Hepatocyte (in vitro differentiated cells): ENCODE data around the gene KCNQ4. TPM values are rescaled to one million over a fixed set of nuclear protein-coding genes. Genes with fewer than 3 reads are reported as not detected.

Experiments
- DNase-seq: peaks from one replicate; pipeline ENCODE4 v3.0.0-alpha.2; 2016; ENCODE audit warnings: low spot score
- H2AFZ ChIP-seq: fragments of 200-600 bp; sonication (generic); 2 replicates; pipeline ENCODE4 v1.6.0; 2016; ENCODE audit warnings: antibody characterized with exemption, mild to moderate bottlenecking
- H3K27ac ChIP-seq: fragments of 200-600 bp; sonication (generic); 2 replicates; pipeline ENCODE4 v1.5.1; 2016; ENCODE audit warnings: mild to moderate bottlenecking
- H3K27me3 ChIP-seq: fragments of 200-600 bp; sonication (generic); 2 replicates; pipeline ENCODE4 v1.6.1; 2016
- H3K36me3 ChIP-seq: fragments of 200-600 bp; sonication (generic); replicated peaks from 2 replicates; pipeline ENCODE4 v1.5.1; 2016; ENCODE audit warnings: low read depth; ENCODE audit not compliant: insufficient read depth
- H3K4me1 ChIP-seq: fragments of 200-600 bp; sonication (generic); 2 replicates; pipeline ENCODE4 v1.5.1; 2016; ENCODE audit warnings: mild to moderate bottlenecking, moderate library complexity; ENCODE audit not compliant: insufficient read depth
- H3K4me2 ChIP-seq: fragments of 200-600 bp; sonication (generic); 2 replicates; pipeline ENCODE4 v1.6.0; 2016
- H3K4me3 ChIP-seq: fragments of 200-600 bp; sonication (generic); 2 replicates; pipeline ENCODE4 v1.5.1; 2016; ENCODE audit warnings: mild to moderate bottlenecking
- H3K79me2 ChIP-seq: fragments of 200-600 bp; sonication (generic); 2 replicates; pipeline ENCODE4 v1.6.0; 2017; ENCODE audit warnings: mild to moderate bottlenecking
- H3K9me2 ChIP-seq: fragments of 200-600 bp; sonication (generic); replicated peaks from 2 replicates; pipeline ENCODE4 v1.6.0; 2017; ENCODE audit warnings: mild to moderate bottlenecking; ENCODE audit not compliant: insufficient read depth
- H3K9me3 ChIP-seq: fragments of 200-600 bp; sonication (generic); 2 replicates; pipeline ENCODE4 v1.5.1; 2016; ENCODE audit warnings: low read depth, mild to moderate bottlenecking
- H4K20me1 ChIP-seq: fragments of 200-600 bp; sonication (generic); 2 replicates; pipeline ENCODE4 v1.6.0; 2016; ENCODE audit warnings: mild to moderate bottlenecking; ENCODE audit not compliant: insufficient read depth, poor library complexity, severe bottlenecking
- CTCF ChIP-seq: fragments of 200-600 bp; sonication (generic); IDR thresholded peaks from 2 replicates; pipeline ENCODE4 v1.5.1; 2016; ENCODE audit warnings: antibody characterized with exemption, mild to moderate bottlenecking; ENCODE audit not compliant: poor library complexity
- EZH2 ChIP-seq: fragments of 200-600 bp; sonication (generic); IDR thresholded peaks from 2 replicates; pipeline ENCODE4 v1.6.1; 2016; ENCODE audit warnings: antibody characterized with exemption, mild to moderate bottlenecking, borderline replicate concordance
- EZH2phosphoT487 ChIP-seq: fragments of 200-600 bp; sonication (generic); IDR thresholded peaks from one replicate; pipeline ENCODE4 v1.6.1; 2018; ENCODE audit warnings: antibody characterized with exemption, mild to moderate bottlenecking, low read depth, moderate library complexity; ENCODE audit not compliant: unreplicated experiment, severe bottlenecking
- WGBS: methylation state at CpG from one replicate; pipeline ENCODE4 v1.1.6; 2016; ENCODE audit warnings: low lambda C conversion rate; ENCODE audit errors: missing lambda C conversion rate; 5-methylcytosine and 5-hydroxymethylcytosine counted together
- polyA plus RNA-seq: library from polyadenylated mRNA; unstranded; fragments of >200 nt; fragmentation: Nextera tagmentation; extraction: Ambion mirVana; gene quantifications from 2 replicates; pipeline ENCODE4 v1.2.1, GENCODE V29; 2016
- total RNA-seq: library from RNA; depleted of rRNA; stranded (reverse); fragments of >200 nt; gene quantifications from 2 replicates; pipeline ENCODE4 v1.2.3, GENCODE V29; 2014

Gene KCNQ4
- total and polyA plus RNA-seq, 2 experiments from 2014 or later: not detected

GRCh38 chr1:40753142-40753882, 30.3 kb upstream of the KCNQ4 start:
- Histone ChIP-seq H3K4me3 (no peak overlapping the region), H3K9me2 (no peaks in the 10 kb centered on the region), H3K79me2 (peaks cover 18% of the 10 kb centered on the region), H2AFZ (no peak overlapping the region), H3K9me3 (no peaks in the 10 kb centered on the region), H3K4me2 (no peak overlapping the region), H3K36me3 (no peaks in the 10 kb centered on the region), H3K4me1 (peaks cover 22% of the 10 kb centered on the region), H4K20me1 (peaks cover 3% of the 10 kb centered on the region), H3K27ac (no peak overlapping the region), H3K27me3 (no peaks in the 10 kb centered on the region)
- WGBS: 97% methylated on average over 8 of the region's 8 CpGs
- DNase-seq: no peak
- TF ChIP-seq EZH2 (no peak), CTCF (no peak), EZH2phosphoT487 (no peak)

DNA sequence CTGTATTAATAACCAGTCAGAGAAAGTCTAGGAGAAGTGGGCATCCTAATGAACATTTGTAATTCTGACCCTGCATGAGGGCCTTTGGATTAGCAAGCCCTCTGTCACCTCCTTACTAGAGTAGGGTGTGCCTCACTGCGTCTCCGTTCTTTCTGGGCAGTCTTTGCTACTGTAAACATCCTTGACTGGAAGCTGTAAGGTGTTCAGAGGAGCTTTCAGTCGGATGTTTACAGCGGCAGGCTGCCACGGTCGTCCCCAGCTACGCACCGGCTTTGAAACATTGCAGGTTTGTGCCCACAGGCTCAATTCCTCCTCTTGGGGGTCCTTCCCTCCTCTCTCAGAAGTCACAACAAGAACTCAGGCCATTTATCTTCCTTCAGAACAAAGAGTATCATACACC, 29.4 kb upstream of the KCNQ4 start:
- H3K9me3 ChIP-seq: no peaks in the 10 kb centered on the region
- H3K4me2 ChIP-seq: no peak overlapping the region
- TF ChIP-seq EZH2 (no peak), EZH2phosphoT487 (no peak)
- no peaks in the 10 kb centered on the region for H4K20me1 ChIP-seq
- no peak overlapping the region for H3K4me3 ChIP-seq
- H3K27me3 ChIP-seq: no peaks in the 10 kb centered on the region
- no peaks in the 10 kb centered on the region for H3K9me2 ChIP-seq
- H3K36me3 ChIP-seq: no peaks in the 10 kb centered on the region
- H3K79me2 ChIP-seq: peaks cover 17% of the 10 kb centered on the region
- no peak overlapping the region for H2AFZ ChIP-seq
- no peak overlapping the region for H3K27ac ChIP-seq
- 87% methylated on average over 8 of the region's 8 CpGs for WGBS
- H3K4me1 ChIP-seq: peaks cover 20% of the 10 kb centered on the region
- DNase-seq: no peak

DNA sequence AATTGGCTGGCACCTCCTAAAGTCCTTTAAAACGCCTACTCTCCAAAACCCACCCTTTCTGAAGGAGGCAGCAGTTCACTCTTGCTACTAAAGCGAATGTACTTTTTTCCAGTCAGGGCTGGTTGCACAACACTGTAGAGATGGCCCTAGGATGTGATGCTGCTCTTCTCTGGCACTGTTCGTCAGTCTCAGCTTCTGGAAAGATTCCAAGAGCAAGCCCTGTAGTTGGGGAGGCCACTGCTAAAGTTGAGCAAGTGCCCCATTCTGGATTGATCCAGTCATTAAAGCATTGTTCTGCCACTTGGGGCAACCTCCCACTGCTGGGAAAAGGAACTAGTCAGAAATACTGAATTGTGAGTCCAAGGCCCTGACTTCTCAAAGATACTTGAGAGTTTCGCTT, 28.5 kb upstream of the KCNQ4 start:
- Histone ChIP-seq H2AFZ (no peak overlapping the region), H3K9me3 (no peaks in the 10 kb centered on the region), H3K4me1 (peaks cover 12% of the 10 kb centered on the region), H3K4me2 (no peak overlapping the region), H3K27ac (no peak overlapping the region), H3K79me2 (peaks cover 21% of the 10 kb centered on the region), H3K27me3 (no peaks in the 10 kb centered on the region), H3K9me2 (no peaks in the 10 kb centered on the region), H3K4me3 (no peak overlapping the region), H3K36me3 (no peaks in the 10 kb centered on the region), H4K20me1 (no peaks in the 10 kb centered on the region)
- peak; percentile 28 for DNase-seq
- 79% methylated on average over 4 of the region's 4 CpGs for WGBS
- TF ChIP-seq CTCF: no peak
- TF ChIP-seq EZH2: no peak
- no peak for TF ChIP-seq EZH2phosphoT487

DNA sequence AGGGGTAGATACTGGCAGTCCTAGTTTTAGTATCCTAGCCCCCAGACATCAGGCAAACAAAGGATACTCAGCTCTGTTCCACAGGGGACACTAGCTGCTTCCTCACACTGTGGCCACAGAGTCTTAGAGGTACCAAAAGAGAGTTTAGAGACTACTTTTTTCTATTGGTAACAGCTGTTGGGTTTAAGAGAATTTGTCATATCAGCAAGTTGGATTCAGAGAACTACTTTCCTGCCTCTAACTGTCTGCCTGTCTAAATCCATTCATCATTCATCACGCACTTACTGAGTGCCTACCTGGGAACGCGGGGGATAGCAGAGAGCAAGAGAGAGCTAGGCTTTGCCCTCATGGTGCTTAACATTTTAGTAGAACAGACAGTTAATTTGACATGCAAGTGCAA, 27.1 kb upstream of the KCNQ4 start:
- no peak for TF ChIP-seq EZH2
- TF ChIP-seq CTCF: no peak
- no peak for TF ChIP-seq EZH2phosphoT487
- Histone ChIP-seq H3K9me3 (no peaks in the 10 kb centered on the region), H3K4me2 (no peak overlapping the region), H2AFZ (no peak overlapping the region), H3K4me3 (no peak overlapping the region), H3K27me3 (no peaks in the 10 kb centered on the region), H3K9me2 (no peaks in the 10 kb centered on the region), H3K27ac (no peak overlapping the region), H4K20me1 (no peaks in the 10 kb centered on the region), H3K4me1 (no peaks in the 10 kb centered on the region), H3K79me2 (peaks cover 21% of the 10 kb centered on the region), H3K36me3 (no peaks in the 10 kb centered on the region)
- WGBS: 78% methylated on average over 3 of the region's 3 CpGs
- DNase-seq: no peak
